Right kidney (tissue), 1 donor: ENCODE results near the gene RMDN2.
A peak's percentile ranks its signal among the peaks of the same experiment; 100 is the strongest.
"Not testable (repeated sequence)": the region's sequence is repeated elsewhere in the genome, so short reads cannot be mapped to it uniquely, and the experiment has no call there.

Experiments used
- DNase-seq: peaks from one replicate; pipeline ENCODE4 v3.0.0-alpha.2; 2016

The RMDN2 gene

GRCh38 chr2:37932873-37933272, 7.8 kb downstream of the RMDN2 start:
- not testable (repeated sequence) for DNase-seq

- DNase-seq: no peak
These were observed 9.8 kb downstream of the RMDN2 start for GRCh38 chr2:37934591-37935513.

- not testable (repeated sequence) for DNase-seq
These were observed 12.5 kb downstream of the RMDN2 start for GRCh38 chr2:37937568-37937967.

- DNase-seq: not testable (repeated sequence)
These were observed 16.2 kb downstream of the RMDN2 start for GRCh38 chr2:37941267-37941666.

GRCh38 chr2:37944268-37944667, 19.2 kb downstream of the RMDN2 start:
- DNase-seq: no peak

GRCh38 chr2:37947306-37947705, 22.2 kb downstream of the RMDN2 start:
- DNase-seq: no peak

- not testable (repeated sequence) for DNase-seq
These were observed 37.1 kb downstream of the RMDN2 start for GRCh38 chr2:37962018-37962739.

GRCh38 chr2:37962740-37963121, 37.6 kb downstream of the RMDN2 start:
- DNase-seq: not testable (repeated sequence)

- DNase-seq: not testable (repeated sequence)
These were observed 38.8 kb downstream of the RMDN2 start for GRCh38 chr2:37963901-37964300.

GRCh38 chr2:37966326-37966725, 41.2 kb downstream of the RMDN2 start:
- no peak for DNase-seq

GRCh38 chr2:37969731-37970130, 44.6 kb downstream of the RMDN2 start:
- no peak for DNase-seq

GRCh38 chr2:37971971-37972370, 46.9 kb downstream of the RMDN2 start:
- no peak for DNase-seq

- DNase-seq: no peak
These were observed 48.7 kb downstream of the RMDN2 start for GRCh38 chr2:37973615-37974353.

- no peak for DNase-seq
These were observed 50.7 kb downstream of the RMDN2 start for GRCh38 chr2:37975808-37976207.

GRCh38 chr2:37976411-37976810, 51.3 kb downstream of the RMDN2 start:
- no peak for DNase-seq

- peak; percentile 62 for DNase-seq
These were observed 57.1 kb downstream of the RMDN2 start for GRCh38 chr2:37982147-37982582.

GRCh38 chr2:37982847-37983246, 57.8 kb downstream of the RMDN2 start:
- no peak for DNase-seq

- DNase-seq: no peak
These were observed 58.6 kb downstream of the RMDN2 start for GRCh38 chr2:37983719-37984118.

GRCh38 chr2:37984176-37984575, 59.1 kb downstream of the RMDN2 start:
- no peak for DNase-seq

- no peak for DNase-seq
These were observed 59.5 kb downstream of the RMDN2 start for GRCh38 chr2:37984589-37984988.

GRCh38 chr2:37985333-37985732, 60.2 kb downstream of the RMDN2 start:
- no peak for DNase-seq

- no peak for DNase-seq
These were observed 62.1 kb downstream of the RMDN2 start for GRCh38 chr2:37987098-37987775.
